NCI-H748 (cell line): ENCODE results near the gene KLHL2.

Experiments
- DNase-seq: peaks from one replicate; lab custom pipeline; 2025; ENCODE audit not compliant: unreplicated experiment; lab: John Stamatoyannopoulos, UW

The KLHL2 gene

GRCh38 chr4:165288226-165288625, 80.9 kb downstream of the KLHL2 start:
- no peak for DNase-seq

- DNase-seq, result no peak
Observed at GRCh38 chr4:165288639-165289422, 81.5 kb downstream of the KLHL2 start.

- no peak for DNase-seq
Observed at GRCh38 chr4:165289423-165289785, 82.0 kb downstream of the KLHL2 start.

- DNase-seq, result no peak
Observed at GRCh38 chr4:165293061-165293460, 85.7 kb downstream of the KLHL2 start.

GRCh38 chr4:165293927-165294649, 86.7 kb downstream of the KLHL2 start:
- DNase-seq, result no peak

GRCh38 chr4:165294907-165295306, 87.5 kb downstream of the KLHL2 start:
- DNase-seq, result no peak

GRCh38 chr4:165297626-165298025, 90.3 kb downstream of the KLHL2 start:
- no peak for DNase-seq

GRCh38 chr4:165299399-165300060, 92.2 kb downstream of the KLHL2 start:
- peak; percentile 57 for DNase-seq

- DNase-seq, result no peak
Observed at GRCh38 chr4:165301833-165302232, 94.5 kb downstream of the KLHL2 start.

GRCh38 chr4:165302658-165303057, 95.3 kb downstream of the KLHL2 start:
- no peak for DNase-seq

- no peak for DNase-seq
Observed at GRCh38 chr4:165308166-165308565, 100.8 kb downstream of the KLHL2 start.

- DNase-seq, result no peak
Observed at GRCh38 chr4:165308606-165309005, 101.2 kb downstream of the KLHL2 start.

GRCh38 chr4:165309456-165309855, 102.1 kb downstream of the KLHL2 start:
- no peak for DNase-seq

GRCh38 chr4:165312506-165312905, 105.1 kb downstream of the KLHL2 start:
- DNase-seq, result no peak

- peak; percentile 53 for DNase-seq
Observed at GRCh38 chr4:165319030-165319429, 111.7 kb downstream of the KLHL2 start.

GRCh38 chr4:165319509-165319908, 112.1 kb downstream of the KLHL2 start:
- no peak for DNase-seq

- no peak for DNase-seq
Observed at GRCh38 chr4:165324236-165324917, 117.0 kb downstream of the KLHL2 start.

GRCh38 chr4:165324918-165325304, 117.5 kb downstream of the KLHL2 start:
- no peak for DNase-seq

- no peak for DNase-seq
Observed at GRCh38 chr4:165325732-165326512, 118.6 kb downstream of the KLHL2 start.

GRCh38 chr4:165326831-165327210, 119.5 kb downstream of the KLHL2 start:
- peak; percentile 57 for DNase-seq
